ENCODE data around the gene OBSCN. TPM values are rescaled to one million over a fixed set of nuclear protein-coding genes. Genes with fewer than 3 reads are reported as not detected.

The OBSCN gene
- total RNA-seq, 1 experiment from 2014 or later = 10.5 TPM

DNA sequence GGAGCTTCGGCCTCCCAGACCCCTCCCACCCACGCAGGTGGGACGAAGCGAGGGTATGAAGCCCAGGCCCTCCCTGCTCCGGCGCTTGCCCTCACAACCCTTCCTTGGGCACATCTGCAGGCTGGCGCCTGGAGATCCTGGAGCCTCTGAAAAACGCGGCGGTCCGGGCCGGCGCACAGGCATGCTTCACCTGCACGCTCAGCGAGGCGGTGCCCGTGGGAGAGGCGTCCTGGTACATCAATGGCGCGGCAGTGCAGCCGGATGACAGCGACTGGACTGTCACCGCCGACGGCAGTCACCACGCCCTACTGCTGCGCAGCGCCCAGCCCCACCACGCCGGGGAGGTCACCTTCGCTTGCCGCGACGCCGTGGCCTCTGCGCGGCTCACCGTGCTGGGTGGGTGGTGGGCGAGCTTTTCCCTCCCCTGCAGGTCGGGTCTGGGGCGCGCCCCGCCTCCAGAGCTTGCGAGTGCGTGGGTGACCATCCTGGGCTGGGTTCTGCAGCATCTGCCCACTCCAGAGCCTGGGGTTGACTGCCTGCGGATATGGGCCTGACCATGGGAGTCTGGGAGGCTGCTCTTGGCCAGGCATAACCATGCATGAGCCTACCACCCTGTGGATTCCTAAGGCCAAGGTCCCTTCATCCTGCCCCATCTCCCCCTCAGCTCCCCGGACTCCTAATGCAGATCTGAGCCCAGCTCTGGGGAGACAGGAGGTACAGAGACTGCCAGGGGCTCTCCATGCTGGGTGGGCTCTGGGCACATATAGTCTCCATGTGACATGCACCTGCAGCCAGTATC lies 108.9 kb downstream of the OBSCN start:
- no peak for DNase-seq (ENCODE audit: low read depth, low spot score)
- TF ChIP-seq SIN3A (IDR thresholded peaks at IDR 0.05; ENCODE audit: borderline replicate concordance, insufficient read depth, low read depth, low read length) (no peak), TCF7L2 (IDR thresholded peaks at IDR 0.05; ENCODE audit: low read depth, low read length) (no peak)
- TF ChIP-seq, protein P1, sequence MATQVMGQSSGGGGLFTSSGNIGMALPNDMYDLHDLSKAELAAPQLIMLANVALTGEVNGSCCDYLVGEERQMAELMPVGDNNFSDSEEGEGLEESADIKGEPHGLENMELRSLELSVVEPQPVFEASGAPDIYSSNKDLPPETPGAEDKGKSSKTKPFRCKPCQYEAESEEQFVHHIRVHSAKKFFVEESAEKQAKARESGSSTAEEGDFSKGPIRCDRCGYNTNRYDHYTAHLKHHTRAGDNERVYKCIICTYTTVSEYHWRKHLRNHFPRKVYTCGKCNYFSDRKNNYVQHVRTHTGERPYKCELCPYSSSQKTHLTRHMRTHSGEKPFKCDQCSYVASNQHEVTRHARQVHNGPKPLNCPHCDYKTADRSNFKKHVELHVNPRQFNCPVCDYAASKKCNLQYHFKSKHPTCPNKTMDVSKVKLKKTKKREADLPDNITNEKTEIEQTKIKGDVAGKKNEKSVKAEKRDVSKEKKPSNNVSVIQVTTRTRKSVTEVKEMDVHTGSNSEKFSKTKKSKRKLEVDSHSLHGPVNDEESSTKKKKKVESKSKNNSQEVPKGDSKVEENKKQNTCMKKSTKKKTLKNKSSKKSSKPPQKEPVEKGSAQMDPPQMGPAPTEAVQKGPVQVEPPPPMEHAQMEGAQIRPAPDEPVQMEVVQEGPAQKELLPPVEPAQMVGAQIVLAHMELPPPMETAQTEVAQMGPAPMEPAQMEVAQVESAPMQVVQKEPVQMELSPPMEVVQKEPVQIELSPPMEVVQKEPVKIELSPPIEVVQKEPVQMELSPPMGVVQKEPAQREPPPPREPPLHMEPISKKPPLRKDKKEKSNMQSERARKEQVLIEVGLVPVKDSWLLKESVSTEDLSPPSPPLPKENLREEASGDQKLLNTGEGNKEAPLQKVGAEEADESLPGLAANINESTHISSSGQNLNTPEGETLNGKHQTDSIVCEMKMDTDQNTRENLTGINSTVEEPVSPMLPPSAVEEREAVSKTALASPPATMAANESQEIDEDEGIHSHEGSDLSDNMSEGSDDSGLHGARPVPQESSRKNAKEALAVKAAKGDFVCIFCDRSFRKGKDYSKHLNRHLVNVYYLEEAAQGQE (IDR thresholded peaks at IDR 0.05; ENCODE audit: insufficient read depth in 1 of 2, low read depth in 2 of 2, low read length in 1 of 2) = no peak
- intact Hi-C loops (cut with micrococcal nuclease; ENCODE audit: unreplicated experiment) (no loop called here), in situ Hi-C loops (cut with HindIII; ENCODE audit: low pct_unique_long_range_greater_than_20kb, low sequenced_read_pairs) (no loop called here)
- ChIA-PET POLR2A (interaction anchor here (0.6 kb wide), 1 partner anchor 15 kb away, joined by 5 read pairs; no protein-coding TSS in a partner anchor), CTCF (no interaction called here)
- Histone ChIP-seq H3K9me3 (ENCODE audit: control insufficient read depth, insufficient read depth, low read depth, low read length) (no peaks in the 10 kb centered on the region), H3K27me3 (ENCODE audit: control insufficient read depth, insufficient read depth, low read length) (no peaks in the 10 kb centered on the region), H3K4me1 (ENCODE audit: control insufficient read depth, insufficient read depth, low read length) (no peaks in the 10 kb centered on the region), H3K27ac (ENCODE audit: low read length) (no peak overlapping the region), H3K4me3 (ENCODE audit: low read depth in 2 of 2, low read length in 2 of 2) (no peak overlapping the region), H3K36me3 (ENCODE audit: control insufficient read depth, insufficient read depth, low read length) (no peaks in the 10 kb centered on the region)
- no TSS peak for BruUV-seq (replicated peaks)
- 0 out of 2 replicates have a peak, but pooled peaks have one; percentile 57 for ATAC-seq

DNA sequence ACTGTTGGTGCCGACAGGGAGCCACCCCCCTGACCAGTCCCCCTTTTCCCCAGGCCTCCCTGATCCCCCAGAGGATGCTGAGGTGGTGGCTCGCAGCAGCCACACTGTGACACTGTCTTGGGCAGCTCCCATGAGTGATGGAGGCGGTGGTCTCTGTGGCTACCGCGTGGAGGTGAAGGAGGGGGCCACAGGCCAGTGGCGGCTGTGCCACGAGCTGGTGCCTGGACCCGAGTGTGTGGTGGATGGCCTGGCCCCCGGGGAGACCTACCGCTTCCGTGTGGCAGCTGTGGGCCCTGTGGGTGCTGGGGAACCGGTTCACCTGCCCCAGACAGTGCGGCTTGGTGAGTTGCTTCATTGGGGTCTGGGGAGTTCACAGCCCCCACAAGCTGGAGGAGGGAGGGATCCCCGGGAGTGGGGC lies 109.6 kb downstream of the OBSCN start:
- POLR2A ChIA-PET = no interaction called here
- DNase-seq (ENCODE audit: low read depth, low spot score) = no peak
- no peak overlapping the region for H3K4me3 ChIP-seq (ENCODE audit: low read depth in 2 of 2, low read length in 2 of 2)
- H3K27ac ChIP-seq (ENCODE audit: low read length) = no peak overlapping the region
- H3K36me3 ChIP-seq (ENCODE audit: control insufficient read depth, insufficient read depth, low read length) = no peaks in the 10 kb centered on the region
- intact Hi-C loops (cut with micrococcal nuclease; ENCODE audit: unreplicated experiment) (no loop called here), in situ Hi-C loops (cut with HindIII; ENCODE audit: low pct_unique_long_range_greater_than_20kb, low sequenced_read_pairs) (no loop called here)
- H3K27me3 ChIP-seq (ENCODE audit: control insufficient read depth, insufficient read depth, low read length) = 0 out of 2 replicates have a peak, but pooled peaks cover 2% of the 10 kb centered on the region
- TF ChIP-seq, protein P1 (IDR thresholded peaks at IDR 0.05; ENCODE audit: insufficient read depth in 1 of 2, low read depth in 2 of 2, low read length in 1 of 2) = no peak
- TF ChIP-seq TCF7L2 (IDR thresholded peaks at IDR 0.05; ENCODE audit: low read depth, low read length) (no peak), POLR2AphosphoS5 (IDR thresholded peaks at IDR 0.05; ENCODE audit: low read depth, low read length) (no peak), SIN3A (IDR thresholded peaks at IDR 0.05; ENCODE audit: borderline replicate concordance, insufficient read depth, low read depth, low read length) (no peak)
- TF ChIP-seq, protein P2, sequence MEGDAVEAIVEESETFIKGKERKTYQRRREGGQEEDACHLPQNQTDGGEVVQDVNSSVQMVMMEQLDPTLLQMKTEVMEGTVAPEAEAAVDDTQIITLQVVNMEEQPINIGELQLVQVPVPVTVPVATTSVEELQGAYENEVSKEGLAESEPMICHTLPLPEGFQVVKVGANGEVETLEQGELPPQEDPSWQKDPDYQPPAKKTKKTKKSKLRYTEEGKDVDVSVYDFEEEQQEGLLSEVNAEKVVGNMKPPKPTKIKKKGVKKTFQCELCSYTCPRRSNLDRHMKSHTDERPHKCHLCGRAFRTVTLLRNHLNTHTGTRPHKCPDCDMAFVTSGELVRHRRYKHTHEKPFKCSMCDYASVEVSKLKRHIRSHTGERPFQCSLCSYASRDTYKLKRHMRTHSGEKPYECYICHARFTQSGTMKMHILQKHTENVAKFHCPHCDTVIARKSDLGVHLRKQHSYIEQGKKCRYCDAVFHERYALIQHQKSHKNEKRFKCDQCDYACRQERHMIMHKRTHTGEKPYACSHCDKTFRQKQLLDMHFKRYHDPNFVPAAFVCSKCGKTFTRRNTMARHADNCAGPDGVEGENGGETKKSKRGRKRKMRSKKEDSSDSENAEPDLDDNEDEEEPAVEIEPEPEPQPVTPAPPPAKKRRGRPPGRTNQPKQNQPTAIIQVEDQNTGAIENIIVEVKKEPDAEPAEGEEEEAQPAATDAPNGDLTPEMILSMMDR (IDR thresholded peaks at IDR 0.05) = no peak
- peak; percentile 8; the same call in 1 of the 2 replicates for ATAC-seq
- CTCF ChIA-PET = no interaction called here
- BruUV-seq (replicated peaks) = no TSS peak
- H3K4me1 ChIP-seq (ENCODE audit: control insufficient read depth, insufficient read depth, low read length) = no peaks in the 10 kb centered on the region
- no peaks in the 10 kb centered on the region for H3K9me3 ChIP-seq (ENCODE audit: control insufficient read depth, insufficient read depth, low read depth, low read length)
